SK-N-SH treated with all-trans-retinoic acid at 6 μM for 48 hours (cell line): Measurements from ENCODE around the gene GRID1.

Experiments used
- ARNTL ChIP-seq: fragments of 450-650 bp; formaldehyde crosslinking; IDR thresholded peaks from 2 replicates; pipeline ENCODE4 v1.5.0; 2020; ENCODE audit warnings: low read depth, mild to moderate bottlenecking, moderate library complexity, borderline replicate concordance
- CSRNP3 ChIP-seq: fragments of 250-450 bp; sonication (Bioruptor Pico); IDR thresholded peaks from 2 replicates; pipeline ENCODE4 v1.5.1; 2021; ENCODE audit warnings: mild to moderate bottlenecking, moderate library complexity
- ESRRG ChIP-seq: fragments of 250-450 bp; sonication (Bioruptor Pico); IDR thresholded peaks from 2 replicates; pipeline ENCODE4 v1.6.1; 2021; ENCODE audit warnings: mild to moderate bottlenecking
- PPARA ChIP-seq: fragments of 250-450 bp; sonication (Bioruptor Pico); IDR thresholded peaks from 2 replicates; pipeline ENCODE4 v1.5.0; 2020; ENCODE audit warnings: mild to moderate bottlenecking, borderline replicate concordance
- ZFP3 ChIP-seq: fragments of 250-450 bp; sonication (Bioruptor Pico); IDR thresholded peaks from 2 replicates; pipeline ENCODE4 v1.5.0; 2020; ENCODE audit warnings: mild to moderate bottlenecking, moderate library complexity
- ZFP30 ChIP-seq: fragments of 450-650 bp; formaldehyde crosslinking; IDR thresholded peaks from 2 replicates; pipeline ENCODE4 v1.5.0; 2022; ENCODE audit warnings: mild to moderate bottlenecking, moderate library complexity
- ZNF565 ChIP-seq: fragments of 450-650 bp; formaldehyde crosslinking; conservative IDR thresholded peaks from 2 replicates; pipeline ENCODE4 v1.5.0; 2020; ENCODE audit warnings: low read depth, mild to moderate bottlenecking, moderate library complexity

- TF ChIP-seq CSRNP3 (CRISPR knock-in tag) (no peak), ESRRG (CRISPR knock-in tag) (no peak), PPARA (no peak), ZNF565 (no peak), ZFP30 (CRISPR knock-in tag) (no peak), ZFP3 (CRISPR knock-in tag) (no peak), ARNTL (no peak)
Measured at GRCh38 chr10:86038371-86038770, 328.2 kb downstream of the GRID1 start.
